HG03565 (cell line): Measurements from ENCODE around the gene WASF3.

Experiments
- ATAC-seq: cut with Tn5 transposase; IDR thresholded peaks from one replicate; pipeline ENCODE4 v1.9.1; 2021; ENCODE audit warnings: mild to moderate bottlenecking, moderate library complexity; ENCODE audit not compliant: unreplicated experiment

WASF3 gene

DNA sequence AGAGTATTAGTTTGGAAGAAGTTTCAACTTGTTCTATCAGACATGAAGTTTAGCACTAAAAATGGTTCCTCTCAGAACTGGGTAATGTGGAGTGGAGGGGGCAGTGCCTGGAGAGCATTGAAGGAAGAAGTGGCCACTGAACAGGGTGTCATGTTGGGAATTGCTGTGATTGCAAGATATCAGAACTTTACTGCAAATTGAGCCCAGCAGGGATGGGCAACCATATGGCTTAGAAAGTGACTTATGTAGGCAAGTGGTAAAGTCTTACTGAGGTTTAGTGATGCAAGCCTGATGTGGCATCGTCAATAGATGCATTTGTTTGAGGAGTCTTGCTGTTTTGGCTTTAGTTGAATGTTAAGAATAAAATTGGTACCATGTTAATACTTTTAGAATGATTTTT, 31.7 kb downstream of the WASF3 start:
- no peak for ATAC-seq

DNA sequence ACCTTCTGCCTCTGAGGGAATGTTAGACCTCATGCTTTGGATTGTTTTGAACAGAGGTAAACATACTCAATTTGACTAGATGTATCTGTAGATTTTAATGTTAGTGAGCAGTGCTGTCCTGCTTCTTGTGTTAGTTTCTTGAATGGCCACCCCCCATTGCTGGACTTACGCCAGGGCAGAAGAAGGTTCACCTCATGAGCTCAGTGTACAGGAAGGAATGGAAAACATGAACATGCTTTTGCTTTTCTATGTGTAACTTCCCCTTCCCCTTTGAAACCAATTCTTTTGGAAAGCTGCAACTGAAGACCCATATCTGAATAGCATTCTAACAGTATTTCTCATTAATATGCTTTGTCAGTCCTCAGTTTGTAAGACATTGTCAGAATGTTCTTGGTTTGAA, 32.3 kb downstream of the WASF3 start:
- no peak for ATAC-seq

DNA sequence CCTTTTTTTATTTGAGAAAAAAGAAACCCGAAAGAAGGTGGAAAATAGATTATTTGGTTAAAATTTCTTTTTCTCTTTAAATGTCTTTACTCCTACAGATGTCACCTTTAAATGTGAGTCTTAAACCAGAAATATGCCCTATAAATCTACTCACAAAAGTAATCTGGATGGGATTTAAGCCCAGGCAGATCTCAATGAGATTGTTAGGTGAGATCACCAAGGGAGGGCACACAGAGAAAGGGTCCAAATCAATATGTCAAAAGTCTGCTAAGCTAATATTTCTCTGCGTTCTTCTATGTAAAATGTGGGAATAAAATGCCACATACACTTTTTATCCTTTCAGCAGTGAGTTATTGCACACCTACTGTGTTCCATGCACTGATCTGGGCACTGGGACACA, 32.9 kb downstream of the WASF3 start:
- no peak for ATAC-seq

DNA sequence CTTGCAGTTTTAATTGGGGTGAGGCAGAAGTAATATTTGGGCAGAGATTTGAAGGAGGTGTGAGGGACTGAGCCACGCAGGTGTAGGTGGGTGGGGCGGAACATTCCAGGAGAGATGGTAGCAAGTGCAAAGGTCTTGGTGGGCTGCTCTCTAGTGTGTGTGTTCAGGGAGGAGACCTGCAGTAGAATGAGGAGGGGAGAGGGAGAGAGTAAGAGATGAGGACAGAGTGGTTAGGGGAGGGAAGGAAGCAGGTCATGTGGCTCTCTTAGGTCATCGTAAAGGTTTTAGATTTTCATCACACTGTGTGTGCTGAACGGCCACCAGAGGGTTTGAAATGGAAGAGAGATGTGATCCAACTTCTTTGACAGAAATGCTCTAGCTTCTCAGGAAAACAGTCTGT, 33.5 kb downstream of the WASF3 start:
- ATAC-seq: no peak

DNA sequence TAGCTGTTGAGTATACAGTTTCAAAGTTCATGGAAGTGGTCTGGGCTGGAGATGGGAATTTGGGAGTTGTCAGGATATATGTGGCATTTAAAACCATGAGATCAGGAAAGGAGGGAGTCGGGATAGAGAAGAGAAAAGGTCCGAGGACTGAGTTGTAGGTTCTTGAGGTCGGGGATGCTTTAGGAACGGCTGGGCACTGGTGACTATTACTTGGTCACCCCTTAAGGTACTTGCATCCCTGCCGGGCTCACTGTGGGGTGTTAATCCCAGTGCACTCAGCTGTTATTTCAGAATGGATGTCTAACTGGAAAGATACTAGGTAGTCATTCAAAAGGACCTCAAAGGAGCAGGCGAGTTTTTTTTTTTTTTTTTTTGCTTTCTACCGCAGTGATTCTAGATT, 34.2 kb downstream of the WASF3 start:
- no peak for ATAC-seq

DNA sequence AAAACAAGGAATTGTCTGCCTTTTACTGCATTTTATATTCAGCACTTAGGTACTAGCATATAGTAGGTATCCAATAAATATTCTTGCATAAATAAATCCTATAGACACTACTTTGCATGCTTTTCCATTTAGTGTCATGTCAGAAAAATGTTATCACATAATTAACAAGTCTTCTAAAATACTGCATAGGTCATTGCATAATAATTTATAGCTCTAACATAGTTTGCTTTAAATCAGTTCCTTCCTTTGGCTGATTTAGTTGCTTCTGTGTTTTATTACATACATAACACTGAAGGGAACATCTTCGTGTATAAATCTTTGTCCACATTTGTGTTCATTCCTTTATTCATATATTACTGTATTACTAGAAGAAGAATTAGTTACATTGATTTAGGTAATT, 36.2 kb downstream of the WASF3 start:
- ATAC-seq: no peak

DNA sequence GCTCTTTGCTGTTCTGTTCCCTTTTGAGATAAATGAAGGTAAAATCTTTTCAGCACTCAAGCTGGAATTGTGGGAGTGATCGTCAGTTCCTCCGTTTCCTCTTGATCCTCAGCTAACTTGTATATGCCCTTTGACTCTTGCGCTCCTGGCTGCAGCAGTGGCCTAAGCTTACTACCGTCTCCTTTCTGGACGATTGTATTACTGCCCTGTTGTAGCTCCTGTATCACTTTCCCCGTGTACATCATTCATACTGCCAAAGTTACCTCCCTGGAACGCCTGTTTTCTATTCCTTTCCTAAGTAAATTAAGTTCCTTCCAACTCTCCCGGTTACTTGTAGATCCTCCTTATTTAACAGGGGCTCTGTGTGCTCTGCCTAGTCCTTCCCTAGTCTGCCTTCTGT, 36.9 kb downstream of the WASF3 start:
- ATAC-seq: no peak

DNA sequence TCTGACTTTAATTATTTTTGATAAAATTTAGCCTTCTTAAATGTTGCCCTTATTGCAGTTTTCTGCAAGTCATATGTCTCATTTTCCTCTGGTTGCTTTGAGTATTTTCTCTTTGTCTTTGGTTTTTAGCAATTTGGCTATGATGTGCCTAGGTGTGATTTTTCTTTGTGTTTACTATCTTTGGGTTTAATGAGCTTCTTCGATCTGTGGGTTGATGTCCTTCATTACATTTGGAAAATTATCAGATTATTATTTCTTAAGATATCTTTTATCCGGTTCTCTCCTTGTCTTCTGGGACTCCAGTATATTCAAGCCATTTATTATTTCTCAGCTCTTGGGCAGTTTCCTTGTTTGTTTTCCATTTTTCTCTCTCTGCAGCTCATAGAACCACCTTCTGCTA, 39.0 kb downstream of the WASF3 start:
- ATAC-seq: no peak

DNA sequence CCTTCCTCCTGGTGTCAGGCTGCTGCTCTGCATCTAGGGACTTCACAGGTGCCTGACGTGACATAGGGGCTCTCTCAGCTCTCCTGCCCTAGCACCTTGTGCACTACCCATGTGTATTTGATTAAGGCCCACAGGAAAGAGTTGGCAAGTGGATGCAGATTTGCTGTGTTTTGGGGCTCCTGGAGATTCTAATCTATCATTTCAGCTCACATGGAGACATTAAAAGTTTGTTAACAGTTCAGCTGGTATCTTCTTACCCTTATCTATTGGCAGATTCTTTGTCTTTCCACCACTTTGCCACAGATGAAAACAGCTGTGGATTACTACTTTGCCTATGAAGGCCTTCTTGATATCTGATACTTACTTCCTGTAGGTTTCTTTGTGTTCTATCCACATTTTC, 41.9 kb downstream of the WASF3 start:
- no peak for ATAC-seq

DNA sequence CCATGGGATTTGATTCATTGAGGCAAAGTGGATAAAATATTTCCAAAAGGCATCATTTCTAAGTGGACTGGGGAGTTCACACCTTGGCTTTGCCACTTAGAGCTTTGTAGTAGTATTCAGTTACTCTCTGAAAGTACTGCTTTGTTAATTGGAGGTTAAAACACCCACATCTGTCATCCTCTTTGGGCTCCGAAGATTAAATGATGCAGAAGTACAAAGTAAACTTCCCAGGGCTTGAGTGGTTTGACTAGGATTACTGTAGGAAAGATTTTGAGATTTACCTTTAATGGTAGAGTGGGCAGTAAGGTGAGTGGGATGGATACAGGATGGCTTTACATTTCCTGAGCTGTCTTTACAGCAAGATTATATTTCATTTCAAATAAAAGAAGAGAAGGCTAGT, 42.4 kb downstream of the WASF3 start:
- ATAC-seq: no peak

DNA sequence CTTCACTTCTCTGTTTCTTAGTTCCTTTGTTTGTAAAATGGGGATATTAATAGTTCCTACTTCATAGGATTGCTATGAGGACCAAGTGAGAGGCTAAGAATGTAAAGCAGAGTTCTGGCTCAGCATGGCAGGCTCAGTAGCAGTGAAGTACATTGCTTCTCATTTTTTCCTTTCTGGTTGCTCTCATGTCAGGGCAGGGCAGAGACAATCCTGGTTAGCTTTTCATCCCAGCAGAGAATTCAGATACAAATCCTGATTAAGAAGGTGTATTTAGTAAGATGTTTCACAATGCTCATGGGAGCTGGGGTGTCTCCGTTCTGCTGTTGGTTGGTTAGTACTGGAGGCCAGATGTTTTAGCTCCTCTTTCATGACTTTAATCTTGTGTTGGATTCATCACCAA, 42.9 kb downstream of the WASF3 start:
- no peak for ATAC-seq

DNA sequence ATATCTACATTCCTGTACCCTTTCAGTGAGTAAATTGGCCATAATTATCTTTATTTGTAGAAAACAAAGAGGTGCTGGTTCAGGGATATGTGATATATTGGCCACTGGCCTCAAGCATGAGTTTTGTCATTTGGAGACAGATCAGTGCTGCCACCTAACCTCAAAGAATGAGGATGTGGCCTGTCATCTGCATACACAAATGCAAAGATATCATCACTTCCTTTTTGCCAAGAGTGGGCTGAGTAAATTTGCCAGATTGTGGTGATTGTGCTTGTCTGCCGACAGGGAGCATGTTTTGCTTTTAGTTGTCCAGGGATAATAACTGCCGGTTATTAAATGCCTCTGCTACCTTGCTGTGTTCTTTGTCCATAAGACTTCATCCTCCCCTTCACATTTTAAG, 44.2 kb downstream of the WASF3 start:
- peak; percentile 82 for ATAC-seq

DNA sequence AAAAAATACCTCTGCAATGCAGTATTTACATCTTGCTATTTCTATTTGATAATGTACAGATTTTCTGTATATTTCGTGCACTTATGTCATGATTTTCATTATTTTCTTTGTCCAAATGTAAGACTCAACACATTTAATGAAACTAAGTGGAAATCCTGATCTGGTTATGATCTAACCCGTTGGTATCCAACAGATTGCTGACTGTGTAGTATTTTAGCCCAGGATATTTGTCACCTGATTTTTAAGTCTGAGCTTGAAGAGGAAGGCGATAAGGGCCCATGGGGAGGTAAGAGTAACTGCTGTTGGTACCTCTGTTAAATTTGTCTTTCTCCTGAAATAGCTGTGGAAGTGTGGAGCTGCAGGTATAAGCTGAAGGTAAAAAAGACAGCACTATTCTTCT, 45.3 kb downstream of the WASF3 start:
- no peak for ATAC-seq

DNA sequence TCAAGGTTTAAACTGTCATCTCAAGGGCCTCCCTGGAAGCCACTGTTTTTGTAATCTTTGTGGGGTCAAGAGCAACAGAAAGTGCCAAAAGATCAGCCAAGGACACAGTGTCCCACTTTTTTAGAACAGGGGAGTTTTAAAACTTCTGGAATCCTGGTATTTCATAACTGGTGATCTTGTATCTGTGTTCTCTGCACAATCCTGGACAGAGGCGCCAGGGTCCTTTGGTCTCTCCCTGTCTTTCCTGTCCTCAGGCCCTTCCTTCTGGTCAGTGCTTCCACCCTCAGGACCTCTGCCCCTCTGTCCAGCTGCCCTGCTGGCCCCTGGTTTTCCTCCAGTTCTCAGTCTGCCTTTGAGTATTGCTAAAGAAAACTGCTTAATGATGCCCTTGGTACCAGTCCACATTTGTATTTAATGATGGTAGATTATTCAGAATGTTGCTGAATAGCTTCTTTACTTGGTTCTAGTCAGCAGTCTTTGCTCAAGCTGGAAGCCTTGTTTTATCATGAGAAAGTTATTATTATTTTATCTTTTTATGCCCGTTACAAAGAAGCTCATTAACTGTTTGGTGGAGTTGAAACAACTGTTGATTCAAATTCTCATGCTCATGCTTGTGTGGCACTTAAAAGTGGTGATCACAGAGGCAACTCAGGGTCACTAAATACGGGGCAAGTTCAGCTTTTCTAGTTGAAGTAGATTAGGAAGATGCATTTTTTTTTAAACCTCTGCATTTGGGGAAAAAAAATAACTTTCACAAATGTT, 47.5 kb downstream of the WASF3 start:
- no peak for ATAC-seq

DNA sequence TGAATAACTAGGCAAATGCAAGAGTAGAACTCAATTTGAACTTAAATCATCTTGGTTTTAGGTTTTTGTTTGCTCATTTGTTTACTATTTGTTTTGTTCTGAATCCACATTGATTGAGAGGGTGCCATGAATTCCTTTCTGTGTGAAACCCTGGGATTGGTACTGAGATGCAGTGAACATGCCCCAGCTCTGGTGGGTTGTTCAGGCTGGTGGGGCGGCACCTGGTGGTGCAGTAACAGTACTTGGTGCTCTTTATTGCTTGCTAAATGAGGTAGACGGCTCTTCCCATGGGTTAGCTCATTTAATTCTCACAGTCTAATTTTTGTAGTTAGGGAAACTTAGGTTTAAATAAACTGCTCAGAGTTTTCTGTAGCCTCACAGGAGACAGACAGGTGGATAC, 48.4 kb downstream of the WASF3 start:
- no peak for ATAC-seq

DNA sequence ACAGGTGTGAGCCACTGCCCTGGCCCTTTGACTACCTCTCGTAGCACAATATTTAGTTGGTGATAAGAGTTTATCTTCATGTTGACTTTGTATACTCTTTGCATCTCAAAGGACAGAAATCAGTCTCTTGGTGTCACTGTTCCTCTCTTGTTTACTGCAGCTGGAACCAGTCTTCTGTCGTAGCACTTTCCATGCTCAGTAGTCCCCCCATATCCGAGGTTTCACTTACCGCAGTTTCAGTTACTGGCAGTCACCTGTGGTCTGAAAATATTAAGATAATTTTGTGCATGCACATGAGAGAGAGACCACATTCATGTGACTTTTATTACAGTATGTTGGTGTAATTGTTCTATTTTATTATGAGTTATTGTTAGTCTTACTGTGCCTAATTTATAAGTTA, 49.1 kb downstream of the WASF3 start:
- no peak for ATAC-seq

DNA sequence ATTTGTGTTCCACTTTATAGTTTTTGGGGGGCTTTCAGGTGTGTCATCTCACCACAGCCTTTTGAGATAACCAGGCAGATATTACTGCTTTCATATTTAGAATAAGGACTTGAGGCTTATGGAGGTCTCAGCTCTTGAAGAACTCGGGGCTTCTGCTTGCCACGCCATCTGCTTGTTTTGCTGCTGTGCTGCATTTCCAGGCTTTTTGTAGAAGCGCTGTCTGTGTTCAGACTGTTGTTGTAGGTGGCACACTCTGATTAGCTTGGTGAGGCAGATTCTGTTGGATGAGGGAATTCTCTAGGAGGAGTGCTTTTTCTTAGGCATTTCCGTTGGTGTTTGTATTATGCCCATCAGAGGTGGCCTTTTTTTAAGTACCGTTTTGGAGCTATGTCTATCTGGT, 57.2 kb downstream of the WASF3 start:
- no peak for ATAC-seq

DNA sequence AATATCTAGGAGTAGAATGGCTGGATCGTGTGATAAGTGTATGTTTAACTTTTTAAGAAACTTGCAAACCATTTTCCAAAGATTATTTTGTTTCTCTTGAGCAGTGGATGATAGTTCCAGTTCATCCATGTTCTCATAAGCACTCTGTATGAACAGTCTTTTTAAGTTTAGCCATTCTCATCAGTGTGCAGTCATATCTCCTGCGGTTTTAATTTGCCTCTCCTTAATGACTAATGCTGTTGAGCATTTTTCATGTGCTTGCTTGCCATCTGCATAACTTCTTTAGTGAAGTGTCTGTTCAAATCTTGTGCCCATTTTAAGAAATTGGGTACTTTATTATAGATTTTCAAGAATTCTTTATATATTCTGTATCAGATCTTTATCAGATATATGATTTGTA, 58.6 kb downstream of the WASF3 start:
- no peak for ATAC-seq

DNA sequence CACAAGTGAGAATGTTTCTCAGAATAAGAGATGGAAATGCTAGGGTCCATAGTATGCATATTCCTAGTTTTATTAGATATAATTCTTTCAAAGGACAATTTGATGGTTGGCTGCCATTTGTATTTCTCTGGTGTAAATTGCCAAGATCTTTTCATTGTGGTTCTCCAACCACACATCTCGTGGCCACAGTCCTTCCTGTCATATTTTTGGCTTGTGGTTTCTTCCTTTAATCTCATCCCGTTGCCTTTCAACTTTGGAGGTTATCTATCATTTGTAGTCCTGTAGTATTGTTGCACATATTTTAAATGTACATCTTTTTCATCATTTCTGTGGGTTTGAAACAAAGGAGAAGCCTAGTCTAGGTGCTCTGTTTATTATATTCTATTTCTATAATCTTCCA, 61.2 kb downstream of the WASF3 start:
- ATAC-seq: no peak

DNA sequence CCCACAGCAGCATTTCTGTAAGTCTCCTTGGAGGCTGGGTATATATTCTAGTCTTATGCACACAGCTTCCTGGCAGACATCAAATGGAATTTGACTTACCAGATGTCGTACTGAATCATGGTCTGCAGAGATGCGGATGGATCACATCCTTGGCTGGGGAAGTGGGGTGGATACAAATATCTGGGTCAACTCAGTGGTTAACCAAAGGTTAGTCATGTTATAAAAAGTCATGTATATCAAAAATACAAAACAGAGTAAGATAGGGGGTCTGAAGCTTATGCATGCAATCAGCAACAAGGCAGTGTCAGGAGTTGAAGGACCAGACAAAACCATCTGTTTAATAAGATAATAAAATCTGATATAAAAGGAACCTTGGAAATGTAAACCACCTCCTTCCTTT, 61.9 kb downstream of the WASF3 start:
- no peak for ATAC-seq

DNA sequence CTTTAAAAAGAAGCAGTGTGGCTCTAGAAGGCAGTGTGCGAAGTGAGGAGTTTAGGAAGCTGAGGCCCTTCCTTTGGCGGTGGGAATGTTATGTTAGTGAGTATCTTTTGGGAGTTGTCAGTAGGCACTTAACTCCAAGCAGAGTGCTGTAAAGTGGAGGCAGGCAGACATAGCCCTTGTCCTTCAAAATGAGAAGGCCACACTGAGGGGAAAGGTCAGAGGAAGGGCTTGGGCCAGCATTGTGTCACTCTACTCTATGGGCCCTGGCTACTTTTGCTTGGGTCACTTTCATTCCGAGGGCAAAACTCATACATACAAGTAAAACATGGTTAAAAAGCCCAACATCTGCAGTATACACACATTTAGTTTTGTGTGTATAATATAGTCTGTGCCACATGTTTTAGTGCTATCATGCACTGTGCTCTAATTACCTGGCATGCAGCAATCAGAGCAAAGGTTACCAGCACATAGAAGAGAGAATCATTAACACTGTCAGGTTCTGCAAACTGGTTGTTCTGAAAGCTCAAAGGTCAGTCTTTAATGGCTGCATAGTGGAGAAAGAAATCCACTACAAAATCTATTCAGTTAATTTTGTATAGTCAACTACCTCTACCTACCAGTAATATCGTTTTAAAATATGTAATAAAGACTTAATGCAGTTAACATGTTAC, 64.4 kb downstream of the WASF3 start:
- no peak for ATAC-seq

DNA sequence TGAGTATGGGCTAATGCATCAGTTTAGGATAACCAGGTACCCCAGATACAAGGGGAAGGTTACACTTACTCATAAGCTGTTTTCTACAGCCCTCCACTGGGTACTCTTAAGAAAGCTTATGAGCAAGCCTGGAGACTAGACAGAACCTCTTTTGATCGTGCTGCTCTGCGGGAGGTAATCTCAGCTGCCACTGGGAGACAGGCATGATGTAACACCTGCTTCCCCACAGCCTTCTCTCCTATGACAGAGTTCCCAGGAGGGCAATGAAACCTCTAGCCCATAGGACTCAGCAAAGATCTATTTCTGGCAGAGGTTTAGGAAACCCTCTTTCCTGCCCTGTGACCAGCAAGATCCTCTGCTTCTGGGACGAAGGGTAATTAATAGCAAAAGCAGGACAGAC, 65.6 kb downstream of the WASF3 start:
- ATAC-seq: no peak

DNA sequence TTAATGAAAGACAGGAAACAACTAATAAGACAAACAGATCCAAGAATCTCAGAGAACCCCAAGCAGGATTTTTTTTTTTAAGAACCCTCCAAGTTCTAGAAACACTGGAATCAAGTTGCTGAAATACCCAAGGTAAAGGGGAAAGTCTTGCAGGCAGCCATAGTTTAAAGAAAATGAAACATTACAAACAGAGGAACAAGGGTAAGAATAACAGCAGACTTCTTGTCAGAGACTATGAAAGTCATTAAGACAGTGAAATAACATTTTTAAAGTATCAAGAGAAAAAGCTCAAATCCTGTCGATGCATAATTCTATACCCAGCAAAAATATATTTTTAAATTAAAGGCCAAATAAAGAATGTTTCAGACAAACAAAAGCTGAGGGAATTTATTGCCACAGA, 67.1 kb downstream of the WASF3 start:
- no peak for ATAC-seq
